HG02981 (cell line): Measurements from ENCODE around the gene LARP4.
"Not testable (repeated sequence)": the region's sequence is repeated elsewhere in the genome, so short reads cannot be mapped to it uniquely, and the experiment has no call there.

Experiments
- ATAC-seq: cut with Tn5 transposase; IDR thresholded peaks from one replicate; pipeline ENCODE4 v1.9.1; 2021; ENCODE audit warnings: mild to moderate bottlenecking, moderate library complexity; ENCODE audit not compliant: unreplicated experiment

Gene LARP4

DNA sequence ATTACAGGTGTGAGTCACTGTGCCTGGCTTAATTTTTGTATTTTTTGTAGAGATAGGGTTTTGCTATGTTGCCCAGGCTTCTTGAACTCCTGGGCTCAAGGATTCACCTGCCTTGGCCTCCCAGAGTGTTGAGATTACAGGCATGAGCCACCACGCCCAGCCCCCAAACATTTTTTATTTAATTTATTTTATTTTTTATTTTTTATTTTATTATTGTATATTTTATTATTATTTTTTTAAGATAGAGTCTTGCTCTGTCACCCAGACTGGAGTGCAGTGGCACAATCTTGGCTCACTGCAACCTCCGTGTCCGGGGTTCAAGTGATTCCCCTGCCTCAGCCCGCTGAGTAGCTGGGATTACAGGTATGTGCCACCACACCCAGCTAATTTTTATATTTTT lies 121.1 kb downstream of the LARP4 start:
- not testable (repeated sequence) for ATAC-seq

DNA sequence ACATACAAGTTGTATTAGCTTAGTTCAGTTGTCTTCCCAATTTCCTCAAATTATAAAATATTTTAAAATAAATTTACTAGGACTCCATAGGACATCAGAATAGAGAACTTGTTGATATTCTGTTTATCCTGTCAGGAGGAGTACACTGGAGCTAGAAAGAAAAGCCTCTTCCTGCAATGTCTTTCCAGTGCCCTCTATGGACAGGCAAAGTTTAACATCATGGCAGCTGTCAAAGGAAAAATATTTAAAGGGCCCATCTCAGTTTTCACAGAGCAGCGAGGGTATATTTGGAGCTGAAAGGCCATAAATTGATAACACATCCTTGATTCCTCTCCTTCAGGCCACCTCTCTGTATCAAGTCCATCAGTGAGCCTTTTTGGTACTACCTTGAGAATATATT lies 123.1 kb downstream of the LARP4 start:
- ATAC-seq = no peak

DNA sequence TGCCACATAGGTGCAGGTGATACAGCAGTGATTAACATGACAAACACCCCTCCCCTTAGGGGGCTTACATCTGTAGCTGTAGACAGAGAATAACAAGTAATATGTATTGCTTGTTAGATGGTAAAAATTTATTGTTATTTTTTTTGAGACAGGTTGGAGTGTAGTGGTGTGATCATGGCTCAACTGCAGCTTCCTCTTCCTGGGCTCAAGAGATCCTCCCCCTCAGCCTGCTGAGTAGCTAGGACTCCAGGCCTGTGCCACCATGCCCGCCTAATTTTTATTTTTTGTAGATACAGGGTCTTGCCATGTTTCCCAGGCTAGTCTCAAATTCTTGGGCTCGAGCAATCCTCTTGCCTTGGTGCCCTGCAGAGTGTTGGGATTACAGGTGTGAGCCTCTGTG lies 123.9 kb downstream of the LARP4 start:
- ATAC-seq = no peak

DNA sequence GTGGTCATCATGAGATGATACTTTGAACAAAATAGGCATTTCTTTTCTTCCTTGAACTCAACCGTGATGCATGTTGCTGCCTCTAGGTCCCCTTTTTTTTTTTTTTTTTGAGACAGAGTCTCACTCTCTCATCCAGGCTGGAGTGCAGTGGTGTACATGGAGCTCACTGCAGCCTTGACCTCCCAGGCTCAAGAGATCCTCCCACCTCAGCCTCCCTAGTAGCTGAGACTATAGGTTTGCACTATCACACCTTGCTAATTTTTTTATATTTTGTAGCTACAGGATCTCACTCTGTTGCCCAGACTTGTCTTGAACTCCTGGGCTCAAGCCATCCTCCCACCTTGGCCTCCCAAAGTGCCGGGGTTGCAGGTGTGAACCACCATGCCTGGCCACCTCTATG lies 124.7 kb downstream of the LARP4 start:
- no peak for ATAC-seq

DNA sequence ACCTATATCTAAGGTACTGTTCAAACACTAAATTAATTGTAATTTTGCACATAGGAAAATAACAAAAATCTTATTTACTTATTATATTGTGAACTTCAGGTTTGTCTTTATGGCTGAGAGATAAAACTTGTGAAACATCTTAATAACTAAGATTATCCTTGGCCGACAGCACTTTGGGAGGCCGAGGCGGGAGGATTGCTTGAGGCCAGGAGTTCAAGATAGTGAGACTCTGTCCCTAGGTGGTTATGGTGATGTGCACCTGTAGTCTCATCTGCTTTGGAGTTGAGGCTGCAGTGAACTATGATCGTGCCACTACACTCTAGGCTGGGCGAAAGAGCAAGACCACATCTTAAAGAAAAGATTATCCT lies 126.7 kb downstream of the LARP4 start:
- no peak for ATAC-seq

DNA sequence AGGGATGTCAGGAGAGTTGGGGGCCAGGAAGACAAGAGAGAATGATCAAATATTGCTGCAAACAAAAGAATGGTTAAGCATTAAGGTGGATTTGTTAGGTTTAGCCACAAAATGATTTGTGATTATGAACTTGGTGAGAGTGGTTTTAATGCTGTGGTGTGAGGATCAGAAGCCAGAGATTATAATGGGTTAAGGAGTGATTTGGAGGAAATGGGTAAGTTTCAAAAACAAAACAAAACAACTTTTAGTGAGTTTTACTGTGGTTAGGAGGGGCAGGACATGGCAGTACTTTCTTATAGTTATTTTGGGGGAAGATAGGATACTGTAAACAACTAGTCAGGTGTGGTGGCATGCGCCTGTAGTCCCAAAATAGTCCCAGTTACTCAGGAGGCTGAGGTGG lies 128.1 kb downstream of the LARP4 start:
- ATAC-seq = no peak

DNA sequence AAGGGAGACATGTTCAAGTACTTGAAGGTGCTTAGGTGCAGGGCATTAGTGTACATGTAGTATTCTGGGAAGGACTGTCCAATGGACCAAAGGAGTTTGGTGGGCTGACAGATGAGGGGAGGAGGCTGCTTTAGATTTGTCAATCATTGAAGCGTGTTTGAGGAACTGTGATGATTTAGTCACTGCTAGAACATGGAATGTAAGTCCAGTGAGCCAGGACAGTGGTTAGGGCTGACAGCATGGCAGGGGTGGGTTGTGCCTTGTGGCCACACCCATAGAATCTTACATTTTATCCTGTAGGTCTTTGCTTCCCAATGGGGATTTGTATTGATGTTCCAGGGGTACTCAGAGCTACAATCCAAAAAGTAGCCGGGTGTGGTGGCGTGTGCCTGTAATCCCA lies 128.7 kb downstream of the LARP4 start:
- no peak for ATAC-seq
